ENCODE results near the gene AGMAT.

DNA sequence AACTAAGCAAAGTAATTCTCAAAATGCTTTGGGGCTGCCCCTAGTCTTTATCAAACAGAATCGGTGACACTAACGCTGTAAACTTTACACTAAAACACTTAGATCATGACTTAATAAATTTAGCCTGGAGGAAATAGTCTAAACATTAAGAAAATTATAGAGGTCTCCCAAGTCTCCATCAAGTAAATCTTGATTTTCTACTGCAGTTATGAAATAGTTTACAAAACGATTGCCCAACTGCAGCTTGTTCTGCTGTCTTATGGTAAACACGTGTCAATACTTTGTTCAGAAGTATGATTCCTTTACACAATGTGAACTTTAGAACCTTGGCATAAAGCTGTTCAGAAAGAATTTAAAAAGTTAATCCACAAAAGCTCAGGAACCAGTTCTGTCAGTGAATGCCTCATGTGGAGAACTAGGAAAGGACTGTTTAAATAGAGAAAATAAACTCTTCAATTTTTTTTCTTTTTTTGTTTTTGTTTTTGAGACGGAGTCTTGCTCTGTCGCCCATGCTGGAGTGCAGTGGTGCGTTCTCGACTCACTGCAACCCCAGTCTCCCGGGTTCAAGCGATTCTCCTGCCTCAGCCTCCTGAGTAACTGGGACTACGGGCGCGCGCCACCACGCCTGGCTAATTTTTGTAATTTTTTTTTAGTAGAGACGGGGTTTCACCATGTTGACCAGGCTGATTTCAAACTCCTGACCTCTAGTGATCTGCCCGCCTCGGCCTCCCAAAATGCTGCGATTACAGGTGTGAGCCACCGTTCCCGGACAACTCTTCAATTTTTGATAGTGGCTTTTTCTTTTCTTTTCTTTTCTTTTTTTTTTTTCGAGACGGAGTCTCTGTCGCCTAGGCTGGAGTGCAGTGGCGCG, 34.0 kb upstream of the AGMAT start:
- TF ChIP-seq, protein P1, sequence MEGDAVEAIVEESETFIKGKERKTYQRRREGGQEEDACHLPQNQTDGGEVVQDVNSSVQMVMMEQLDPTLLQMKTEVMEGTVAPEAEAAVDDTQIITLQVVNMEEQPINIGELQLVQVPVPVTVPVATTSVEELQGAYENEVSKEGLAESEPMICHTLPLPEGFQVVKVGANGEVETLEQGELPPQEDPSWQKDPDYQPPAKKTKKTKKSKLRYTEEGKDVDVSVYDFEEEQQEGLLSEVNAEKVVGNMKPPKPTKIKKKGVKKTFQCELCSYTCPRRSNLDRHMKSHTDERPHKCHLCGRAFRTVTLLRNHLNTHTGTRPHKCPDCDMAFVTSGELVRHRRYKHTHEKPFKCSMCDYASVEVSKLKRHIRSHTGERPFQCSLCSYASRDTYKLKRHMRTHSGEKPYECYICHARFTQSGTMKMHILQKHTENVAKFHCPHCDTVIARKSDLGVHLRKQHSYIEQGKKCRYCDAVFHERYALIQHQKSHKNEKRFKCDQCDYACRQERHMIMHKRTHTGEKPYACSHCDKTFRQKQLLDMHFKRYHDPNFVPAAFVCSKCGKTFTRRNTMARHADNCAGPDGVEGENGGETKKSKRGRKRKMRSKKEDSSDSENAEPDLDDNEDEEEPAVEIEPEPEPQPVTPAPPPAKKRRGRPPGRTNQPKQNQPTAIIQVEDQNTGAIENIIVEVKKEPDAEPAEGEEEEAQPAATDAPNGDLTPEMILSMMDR (IDR thresholded peaks at IDR 0.05; ENCODE audit: insufficient read depth, low read depth, low read length), result no peak
- TF ChIP-seq EZH2 (IDR thresholded peaks at IDR 0.05; ENCODE audit: insufficient read depth, low read length), result no peak
